ENCODE data around the gene GALNT9.
A peak's percentile ranks its signal among the peaks of the same experiment; 100 is the strongest.

Gene GALNT9

DNA sequence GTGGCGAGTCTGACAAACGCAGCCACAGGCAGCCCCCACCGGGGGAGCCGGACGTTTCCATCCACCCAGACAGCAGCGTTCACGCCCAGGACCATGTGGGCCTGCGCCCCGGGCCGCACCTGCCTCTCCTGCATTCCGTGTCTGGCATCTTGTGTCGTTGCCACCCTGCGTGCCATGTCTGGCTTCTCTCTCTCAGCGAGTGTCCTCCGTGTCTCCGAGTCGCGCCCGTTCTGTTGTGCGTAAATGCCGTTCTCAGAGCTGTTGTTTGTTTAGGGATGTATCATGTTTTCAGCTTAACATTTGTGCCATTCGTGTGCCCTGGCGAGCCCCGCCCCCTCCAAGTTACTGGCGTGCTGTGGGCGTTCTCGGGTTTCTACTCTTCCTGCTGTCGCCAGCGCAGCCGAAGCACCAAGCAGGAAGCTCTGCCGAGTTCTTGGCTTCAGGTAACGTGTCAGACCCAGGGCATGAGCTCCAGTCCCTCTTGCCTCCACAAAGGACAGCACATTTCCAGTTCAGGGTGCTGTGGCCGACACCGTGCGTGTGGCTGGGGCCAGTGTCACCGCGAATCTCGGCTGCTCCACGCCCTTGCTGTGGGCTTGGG, 150.5 kb downstream of the GALNT9 start:
- peak; percentile 45 for DNase-seq

DNA sequence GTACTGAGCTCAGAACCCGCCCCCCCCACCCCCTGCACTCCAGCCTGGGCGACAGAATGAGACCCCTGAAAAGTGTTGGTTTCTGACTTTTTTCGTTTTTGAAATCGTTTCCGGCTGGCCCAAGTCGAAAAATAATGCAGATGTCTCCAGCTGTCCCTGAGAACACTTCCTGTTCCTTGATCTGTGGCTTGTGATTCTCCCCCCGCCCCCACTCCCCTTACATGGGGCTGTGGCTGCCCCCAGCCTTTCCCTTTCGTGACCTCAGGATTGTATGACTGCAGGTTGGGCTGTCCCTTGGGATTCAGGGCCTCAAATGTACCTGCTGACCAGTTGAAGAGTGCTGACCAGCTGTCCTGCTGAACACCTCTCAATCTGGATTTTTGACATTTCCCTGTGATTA, 151.1 kb downstream of the GALNT9 start:
- DNase-seq: no peak

DNA sequence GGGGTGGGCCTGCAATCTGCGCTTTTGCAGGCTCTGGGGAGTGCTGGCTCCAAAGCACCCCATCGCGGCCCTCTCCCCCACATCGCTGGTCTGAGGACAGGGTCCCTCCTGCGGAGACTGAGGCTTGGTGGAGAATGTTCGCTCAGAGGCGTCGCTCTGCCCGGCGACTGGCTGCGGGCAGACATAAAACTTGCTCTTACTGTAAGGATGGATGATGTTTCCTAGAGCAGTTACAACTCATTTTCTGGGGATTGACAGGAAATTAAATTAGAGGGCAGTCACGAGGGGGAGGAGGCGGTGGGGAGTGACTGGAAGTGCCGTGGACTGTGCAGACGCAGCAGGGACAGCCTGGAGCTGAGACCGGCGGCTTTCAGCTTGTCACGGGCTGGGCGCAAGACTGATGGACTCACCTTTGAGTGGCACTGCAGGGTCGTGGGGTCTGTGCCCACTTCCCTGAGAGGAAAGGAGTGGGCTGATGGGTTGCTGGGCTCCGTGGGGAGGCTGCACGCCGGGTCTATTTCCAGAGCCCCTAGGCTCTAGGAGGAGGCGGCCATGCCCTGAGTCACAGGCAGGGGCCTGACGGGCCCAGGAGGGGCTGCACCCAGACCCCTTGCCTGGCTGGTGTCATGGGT, 152.4 kb downstream of the GALNT9 start:
- no peak for DNase-seq

DNA sequence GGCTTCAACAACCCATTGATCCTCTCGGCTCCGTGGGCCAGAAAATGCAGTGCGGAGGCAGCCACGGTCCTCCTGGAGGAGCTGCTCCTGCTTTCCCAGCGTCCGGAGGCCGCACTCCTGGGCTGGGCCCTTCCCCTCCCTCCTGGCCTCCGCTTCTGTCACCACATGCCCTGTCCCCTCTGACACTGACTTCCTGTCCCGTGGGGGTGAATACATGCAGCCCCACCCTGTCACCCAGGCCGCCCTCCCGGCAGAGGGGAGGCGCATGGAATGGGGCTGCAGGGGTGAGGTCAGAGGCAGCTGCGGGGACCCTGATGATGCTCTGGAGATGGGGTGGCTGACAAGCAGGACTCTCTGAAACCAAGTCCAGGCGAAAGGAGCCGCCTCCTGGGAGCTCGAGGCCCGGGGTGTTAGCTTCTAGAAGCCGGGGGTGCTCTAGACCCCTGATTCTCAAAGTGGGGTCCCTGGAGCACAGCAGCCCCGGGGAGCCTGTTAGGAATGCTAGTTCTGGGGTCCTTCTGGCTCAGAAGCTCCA, 152.9 kb downstream of the GALNT9 start:
- no peak for DNase-seq

DNA sequence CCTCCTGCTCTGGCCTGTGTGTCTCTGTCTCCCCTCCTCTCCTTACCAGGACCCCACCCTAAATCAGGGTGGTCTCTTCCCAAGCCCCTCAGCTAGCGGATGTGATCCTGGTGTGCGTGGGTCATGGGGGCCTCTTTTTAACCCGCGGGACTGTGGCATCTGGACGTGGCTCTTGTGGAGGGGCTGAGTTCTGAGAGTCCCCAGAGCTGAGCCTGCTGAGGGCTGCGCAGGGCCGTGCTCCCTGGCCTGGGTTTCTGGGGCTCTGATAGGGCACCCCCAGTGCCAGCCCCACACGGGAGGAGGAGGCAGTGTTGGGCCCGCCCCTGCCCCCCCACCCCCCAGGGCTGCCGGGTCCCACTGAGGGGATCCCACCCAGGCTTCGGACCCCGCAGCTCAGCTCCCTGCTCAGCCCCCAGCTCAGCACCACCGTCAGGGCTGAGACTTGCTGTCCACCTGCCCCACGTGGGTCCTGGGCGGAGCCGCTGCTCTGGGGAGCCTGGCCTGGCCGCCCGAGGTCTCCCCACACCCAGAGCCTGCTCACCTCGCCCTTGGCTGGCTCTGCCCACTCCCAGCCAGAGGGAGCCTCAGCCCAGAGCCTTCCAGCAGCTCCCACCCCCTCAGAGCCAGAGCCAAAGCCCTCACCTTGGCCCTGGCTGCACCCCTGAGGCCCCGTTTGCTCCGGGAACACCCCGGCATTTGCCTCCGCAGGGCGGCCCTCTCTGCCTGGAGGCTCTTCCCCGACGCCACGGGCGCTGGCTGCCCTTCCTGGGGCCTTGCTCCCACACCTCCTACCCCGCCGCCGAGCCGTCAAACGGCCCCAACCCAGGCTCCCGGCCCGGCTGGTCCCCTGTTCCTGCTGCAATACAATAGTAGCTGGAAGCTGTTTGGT, 153.6 kb downstream of the GALNT9 start:
- no peak for DNase-seq

DNA sequence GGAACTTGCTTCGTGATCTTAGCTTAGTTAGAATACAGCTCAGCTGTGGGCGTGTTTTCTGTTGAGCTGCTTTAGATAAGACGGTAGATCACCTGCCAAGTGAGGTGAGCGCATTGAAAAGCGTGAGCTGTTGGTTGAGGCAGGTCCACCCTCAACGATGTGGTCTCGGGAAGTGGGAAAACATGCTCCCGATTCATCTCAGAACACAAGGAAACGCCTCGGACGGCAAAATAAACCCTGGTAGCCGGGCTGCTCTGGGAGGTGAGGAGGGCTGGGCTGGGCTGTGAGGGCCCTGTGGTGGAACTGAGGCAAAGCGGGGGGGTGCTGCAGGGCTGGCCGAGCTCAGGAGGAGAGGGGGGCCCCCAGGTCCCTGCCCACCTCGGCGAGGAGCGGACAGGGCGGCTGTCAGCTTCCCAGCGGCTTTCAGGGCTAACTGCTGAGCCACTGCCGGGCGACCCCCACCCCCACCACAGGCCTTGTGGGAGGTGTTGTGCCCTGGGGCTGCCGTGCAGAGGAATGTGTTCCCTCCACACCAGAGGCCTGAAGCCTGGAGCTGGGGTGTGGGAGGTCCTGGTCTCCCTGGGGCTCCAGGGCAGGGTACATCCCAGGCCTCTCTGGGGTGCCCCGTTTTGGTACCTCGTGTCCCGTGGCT, 154.4 kb downstream of the GALNT9 start:
- DNase-seq: no peak

DNA sequence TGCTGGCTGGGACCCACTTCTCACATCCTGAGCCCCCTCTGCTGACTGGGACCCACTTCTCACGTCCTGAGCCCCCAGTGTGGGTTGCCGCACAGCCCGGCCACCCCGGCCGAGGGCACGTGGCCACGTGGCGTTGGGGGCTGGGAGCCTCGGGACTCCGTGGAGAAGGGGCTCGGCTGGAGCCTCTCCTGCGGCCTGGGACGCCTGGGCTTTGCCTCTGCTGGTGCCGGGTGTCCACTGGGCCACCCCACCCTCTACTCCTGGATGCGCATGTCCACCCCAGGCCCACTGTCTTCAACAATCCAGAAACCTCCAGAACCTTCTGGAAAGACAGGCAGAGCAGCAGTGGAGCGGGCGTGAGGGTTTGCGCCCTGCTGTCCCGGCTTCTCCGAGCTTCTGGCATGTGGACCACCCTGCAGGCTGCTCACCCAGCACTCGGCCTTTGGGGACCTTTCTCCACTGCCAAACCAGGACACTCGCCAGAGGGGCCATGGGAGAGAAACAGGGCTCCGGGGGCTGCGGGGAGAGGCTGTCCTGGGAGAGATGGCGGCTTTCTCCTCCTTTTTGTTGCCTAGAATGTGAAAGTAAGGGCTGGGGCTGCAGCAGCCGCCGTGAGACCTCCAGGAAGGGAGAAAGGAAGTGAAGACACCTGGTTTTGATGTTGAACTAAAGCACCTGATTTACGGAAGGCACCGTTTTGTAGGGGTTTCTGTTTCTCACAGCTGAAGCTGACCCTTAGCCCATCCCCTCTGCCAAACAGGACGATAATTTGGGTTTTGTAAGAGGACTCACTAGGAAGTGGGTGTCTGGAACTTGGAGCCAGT, 155.2 kb downstream of the GALNT9 start:
- no peak for DNase-seq

DNA sequence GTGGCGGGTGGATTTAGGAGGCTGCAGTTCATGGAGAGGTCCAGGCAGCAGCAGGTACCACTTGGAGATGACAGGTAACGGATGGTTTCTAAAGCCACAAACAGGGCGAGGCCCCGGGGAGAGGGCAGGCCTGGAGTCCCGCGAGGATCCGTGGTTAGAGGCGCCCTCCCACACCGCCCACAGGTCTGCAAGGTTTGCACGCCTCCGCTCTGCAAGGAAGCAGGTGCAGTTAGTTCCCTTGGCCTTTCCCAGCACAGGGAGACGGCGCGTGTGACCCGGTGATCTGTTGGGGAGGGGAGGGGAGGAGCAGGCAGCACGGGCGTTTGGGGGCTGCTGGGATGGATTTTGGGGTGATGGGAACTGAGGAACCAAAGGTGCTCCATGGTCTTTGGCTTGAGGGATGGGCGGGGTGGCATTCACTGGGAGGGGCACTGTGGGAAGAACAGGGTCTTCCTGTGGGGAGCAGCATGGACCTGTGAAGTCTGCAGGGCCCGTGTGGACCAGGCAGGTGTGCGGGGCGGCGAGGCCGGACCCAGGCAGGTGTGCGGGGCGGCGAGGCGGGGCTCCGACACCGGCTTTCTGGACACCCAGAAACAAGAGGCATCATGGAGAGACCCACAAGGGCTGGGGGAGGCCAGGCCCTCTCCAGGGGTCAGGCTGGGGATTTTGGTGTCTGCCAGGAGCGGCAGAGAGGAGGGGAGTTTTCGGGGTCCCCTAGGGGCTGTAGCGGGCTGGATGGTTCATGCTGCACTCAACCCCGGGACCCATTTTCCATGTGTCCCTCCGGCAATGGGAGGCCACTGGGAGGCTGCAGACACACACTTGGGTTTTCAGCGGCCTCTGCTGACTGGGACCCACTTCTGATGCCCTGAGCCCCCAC, 156.0 kb downstream of the GALNT9 start:
- no peak for DNase-seq

DNA sequence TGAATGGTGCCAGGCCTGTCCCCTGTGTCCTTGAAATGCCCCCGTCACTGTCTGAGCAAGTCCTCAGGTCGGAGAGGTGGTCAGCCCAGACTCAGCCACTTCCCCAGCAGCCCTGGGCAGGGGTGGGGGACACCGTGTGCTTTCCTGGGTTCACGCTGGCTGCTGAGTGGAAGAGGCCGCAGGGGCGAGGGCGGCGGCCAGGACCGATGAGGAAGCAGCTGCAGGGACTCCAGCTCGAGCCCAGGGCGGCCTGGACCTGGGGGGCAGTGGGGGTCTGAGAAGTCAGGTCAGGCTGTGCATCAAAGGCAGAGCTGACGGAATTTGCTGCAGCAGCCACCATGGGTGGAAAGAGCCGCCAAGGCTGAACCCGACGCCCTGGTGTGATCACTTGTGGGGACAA, 156.8 kb downstream of the GALNT9 start:
- DNase-seq: no peak

DNA sequence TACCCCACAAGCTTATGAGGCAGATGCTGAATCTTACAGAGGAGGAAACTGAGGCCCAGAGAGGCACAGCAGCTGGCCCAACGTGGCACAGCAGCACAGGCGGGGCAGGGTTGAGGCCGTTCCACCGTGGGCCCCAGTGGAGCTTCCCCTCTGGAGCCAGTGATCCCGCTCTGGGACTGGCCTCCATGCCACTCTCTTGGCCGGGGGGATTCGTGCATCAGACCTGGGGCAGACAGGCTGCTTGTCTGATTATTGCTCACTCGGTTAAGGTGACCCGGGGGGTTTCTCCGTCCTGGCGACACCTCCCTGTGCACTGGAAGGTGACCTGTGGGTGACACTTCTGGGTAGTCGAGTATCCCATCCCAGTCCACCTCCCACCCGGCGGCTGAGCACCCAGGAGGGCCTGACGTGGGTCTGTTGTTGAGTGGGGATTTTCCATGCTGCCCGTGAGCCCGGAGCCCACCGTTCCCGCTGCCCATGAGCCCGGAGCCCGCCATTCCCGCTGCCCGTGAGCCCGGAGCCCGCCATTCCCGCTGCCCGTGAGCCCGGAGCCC, 157.3 kb downstream of the GALNT9 start:
- no peak for DNase-seq

DNA sequence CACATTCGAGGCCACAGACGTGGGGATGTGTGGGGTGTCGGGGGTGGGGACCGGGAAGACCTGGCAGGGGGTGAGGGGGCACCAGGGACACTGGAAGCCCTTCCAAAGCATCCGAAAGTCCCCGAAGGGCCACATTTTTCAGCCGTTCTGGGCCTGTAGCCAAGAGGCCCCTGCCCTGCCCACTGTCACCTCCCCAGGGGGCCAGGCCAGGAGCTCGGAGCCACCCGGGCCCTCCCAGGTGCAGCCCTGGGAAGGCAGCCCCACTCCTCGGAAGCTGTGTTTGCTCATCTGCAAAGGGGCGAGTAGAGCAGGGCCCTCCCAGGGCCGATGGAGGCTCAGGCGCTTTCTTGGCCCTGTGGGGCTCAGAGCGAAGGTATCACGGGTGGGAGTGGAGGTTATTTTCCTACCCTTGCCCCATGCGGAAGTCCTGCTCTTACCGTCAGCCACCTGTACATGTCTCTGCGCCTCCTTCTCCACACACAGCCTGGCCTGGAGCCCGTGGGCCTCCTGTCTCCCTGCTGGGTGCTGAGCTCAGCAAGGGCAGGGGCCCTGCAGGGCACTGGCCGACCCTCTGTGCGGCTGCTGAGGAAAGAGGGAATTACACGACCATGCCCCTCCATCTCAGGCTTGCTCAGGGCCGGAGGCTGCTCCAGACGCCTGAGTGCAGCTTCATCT, 158.0 kb downstream of the GALNT9 start:
- DNase-seq: no peak

DNA sequence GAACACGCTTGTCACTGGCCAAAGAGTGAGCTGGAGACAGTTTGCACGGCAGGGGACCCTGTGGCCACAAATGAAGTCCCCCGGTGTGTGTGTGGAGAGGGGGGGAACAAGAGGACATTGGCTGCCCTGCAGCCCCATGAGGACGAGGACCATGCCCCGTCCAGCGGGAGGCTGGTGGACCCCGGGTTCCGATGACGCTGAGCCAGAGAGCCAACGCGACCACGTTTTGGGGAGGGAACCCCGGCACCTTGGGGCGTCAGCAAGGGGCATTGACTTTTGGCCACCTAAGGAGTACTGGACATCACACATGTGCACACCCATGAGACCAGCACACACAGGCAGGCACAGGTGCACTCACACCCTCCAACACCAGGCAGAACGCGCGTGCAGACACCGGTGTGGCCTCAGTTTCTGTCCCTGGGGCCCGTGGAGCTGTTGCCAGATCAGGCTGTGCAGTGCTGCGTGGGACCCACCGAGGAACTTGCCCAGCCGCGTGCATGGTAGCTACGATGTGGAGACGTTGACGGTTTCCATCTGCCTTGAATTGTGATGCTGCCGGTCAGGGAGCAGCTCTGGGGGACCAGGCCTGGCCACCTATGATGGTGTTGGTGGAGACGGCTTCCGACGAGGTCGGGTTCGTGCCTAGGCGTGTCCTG, 158.6 kb downstream of the GALNT9 start:
- no peak for DNase-seq

DNA sequence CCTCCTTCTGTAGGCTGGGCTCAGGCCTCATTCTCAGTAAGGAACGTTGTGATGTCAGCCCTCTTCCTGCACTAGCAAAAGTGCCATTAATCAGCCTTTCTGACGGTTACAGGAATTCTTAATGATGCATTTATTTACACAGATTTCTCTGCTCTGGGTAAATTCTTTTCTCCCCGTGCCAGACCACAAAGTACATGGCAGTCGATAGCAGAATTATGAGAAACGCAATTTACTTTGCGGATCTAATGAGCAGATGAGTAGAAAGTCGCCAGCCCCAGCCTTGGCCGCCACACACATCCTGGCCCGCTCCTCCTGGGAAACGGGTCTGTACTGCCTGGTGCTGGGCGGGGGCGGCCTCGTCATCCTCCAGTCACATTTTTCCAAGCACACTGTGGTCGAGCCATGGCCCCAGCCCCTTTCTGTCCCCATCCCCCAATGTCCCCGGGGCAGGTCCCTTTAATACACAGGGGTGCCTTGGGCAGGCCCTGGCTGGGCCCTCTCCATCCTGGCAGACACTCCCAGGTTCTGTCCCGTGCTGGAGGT, 159.2 kb downstream of the GALNT9 start:
- no peak for DNase-seq

DNA sequence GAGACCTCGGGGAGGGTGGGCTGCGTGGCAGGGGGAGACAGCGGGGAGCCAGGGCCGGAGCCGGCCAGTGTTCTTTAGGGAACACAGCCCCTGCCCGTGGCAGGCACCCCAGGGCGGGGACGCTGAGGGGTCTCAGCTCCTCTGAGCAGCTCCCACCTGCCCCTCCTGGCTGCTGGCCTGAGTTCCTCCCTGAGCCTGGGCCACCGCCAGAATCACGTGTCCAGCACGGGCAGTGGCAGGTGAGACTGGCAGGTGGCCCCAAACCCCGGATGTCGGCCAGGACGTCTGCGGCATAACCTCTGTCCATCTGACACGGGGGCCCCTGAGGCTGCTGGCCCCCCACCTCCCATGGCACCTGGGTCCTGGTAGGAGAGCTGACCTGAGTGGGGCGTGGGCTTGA, 160.0 kb downstream of the GALNT9 start:
- no peak for DNase-seq

DNA sequence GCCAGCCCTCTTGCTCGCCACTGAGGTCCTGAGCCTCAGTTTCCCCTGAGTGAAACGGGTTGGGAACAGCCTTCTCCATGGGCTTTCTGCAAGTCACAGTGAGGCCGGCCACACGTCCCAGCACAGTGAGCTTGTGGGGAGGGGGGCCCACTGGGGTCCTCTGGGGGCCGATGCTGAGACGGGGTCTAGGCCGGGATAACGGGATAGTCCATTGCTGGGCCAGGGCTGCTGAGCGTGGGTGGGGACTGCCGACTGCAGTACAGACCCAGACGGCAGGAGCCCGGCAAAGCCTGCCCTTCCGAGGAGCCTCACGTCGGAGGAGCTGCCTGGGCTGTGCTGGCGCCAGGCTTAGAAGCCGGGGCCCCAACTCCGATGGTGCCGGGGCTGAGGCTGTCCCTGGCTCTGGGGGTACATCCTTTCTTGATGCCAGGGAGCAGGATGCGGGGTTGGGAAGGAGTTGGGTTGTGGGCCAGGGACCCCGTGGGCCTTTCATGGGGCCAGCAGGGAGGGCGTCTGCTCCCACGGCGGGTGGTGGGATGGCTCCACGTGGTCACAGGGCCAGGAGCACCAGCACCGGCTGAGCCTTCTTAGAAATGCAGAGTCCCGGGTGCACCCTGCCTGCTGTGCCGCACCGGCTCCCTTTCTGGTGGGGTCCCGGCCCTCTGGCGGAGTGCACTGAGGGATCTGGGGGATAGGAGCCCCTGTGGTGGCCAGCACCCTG, 160.9 kb downstream of the GALNT9 start:
- no peak for DNase-seq

DNA sequence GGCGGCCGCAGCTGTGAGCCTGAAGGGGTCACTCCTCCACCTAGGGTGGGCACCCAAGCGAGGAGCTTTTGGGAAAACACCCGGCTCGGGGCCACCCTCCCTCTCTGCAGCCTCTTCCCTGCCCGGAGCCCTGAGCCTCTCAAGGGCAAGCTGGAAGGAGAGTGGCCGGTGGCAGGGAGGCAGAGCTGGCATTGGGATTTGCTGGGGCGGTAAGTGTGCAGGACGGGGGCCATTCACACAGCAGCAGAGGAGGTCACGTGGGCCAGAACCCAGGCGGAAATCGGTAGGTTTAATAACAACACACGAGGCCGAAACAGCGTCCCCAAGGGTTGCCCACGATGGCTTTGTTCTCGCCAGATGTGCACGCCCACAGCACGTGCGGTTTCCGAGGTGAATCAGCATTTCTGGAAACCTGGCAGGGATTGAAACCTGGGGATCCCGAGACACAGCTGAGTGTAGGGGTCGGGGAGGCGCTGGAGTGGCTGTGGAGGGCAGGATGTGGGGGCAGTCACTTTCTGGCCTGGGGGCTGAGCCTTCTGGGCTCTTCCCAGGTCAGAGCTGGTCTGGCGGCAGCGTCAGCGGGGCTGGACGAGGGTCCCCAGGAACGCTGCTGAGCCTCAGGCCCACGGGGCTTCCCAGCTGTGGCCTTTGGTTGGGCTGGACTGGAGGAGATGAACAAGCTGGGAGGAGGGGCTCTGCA, 161.6 kb downstream of the GALNT9 start:
- DNase-seq: no peak

DNA sequence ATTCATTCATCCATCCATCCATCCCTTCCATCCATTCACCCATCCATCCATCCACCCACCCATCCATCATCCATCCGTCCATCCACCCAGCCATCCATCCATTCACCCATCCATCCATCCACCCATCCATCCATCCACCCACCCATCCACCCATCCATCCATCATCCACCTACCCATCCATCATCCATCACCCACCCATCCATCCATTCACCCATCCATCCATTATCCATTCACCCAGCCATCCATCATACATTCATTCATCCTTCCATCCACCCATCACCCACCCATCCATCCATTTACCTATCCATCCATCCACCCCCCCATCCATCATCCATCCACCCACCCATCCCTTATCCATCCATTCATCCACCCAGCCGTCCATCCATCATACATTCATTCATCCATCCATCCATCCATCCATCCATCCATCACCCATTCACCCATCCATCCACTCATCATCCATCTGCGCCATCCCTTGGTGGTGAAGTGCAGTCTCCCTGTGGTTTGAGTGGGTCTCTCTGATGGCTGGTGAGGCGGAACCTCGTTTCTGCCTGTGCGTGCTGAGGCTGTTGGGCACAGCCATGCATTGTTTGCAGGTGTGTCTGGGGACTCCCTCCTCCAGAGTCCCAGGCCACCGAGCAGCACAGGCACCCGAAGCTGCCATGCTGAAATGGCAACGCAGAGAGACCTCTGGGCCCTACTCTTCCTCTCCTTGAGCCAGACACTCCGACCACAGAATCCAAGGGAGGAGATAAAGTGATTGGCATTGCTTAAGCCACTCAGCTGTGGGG, 162.4 kb downstream of the GALNT9 start:
- no peak for DNase-seq
